GM10266 (cell line): ENCODE measurements around the gene ETV6.

Experiments
- DNase-seq: peaks from one replicate; pipeline ENCODE4 v3.0.0; 2012; ENCODE audit errors: extremely low spot score
- CTCF ChIP-seq: IDR thresholded peaks from 2 replicates; pipeline ENCODE4 v1.5.1; 2012; ENCODE audit warnings: mild to moderate bottlenecking, low read depth; ENCODE audit not compliant: control insufficient read depth, insufficient read depth; ENCODE audit errors: missing control alignments

Gene ETV6

GRCh38 chr12:11782914-11783420 lies 133.5 kb downstream of the ETV6 start:
- no peak for TF ChIP-seq CTCF
- DNase-seq, result no peak

- no peak for DNase-seq
- TF ChIP-seq CTCF, result no peak
Measured at GRCh38 chr12:11785712-11786111, 136.2 kb downstream of the ETV6 start.

GRCh38 chr12:11786638-11787365 lies 137.3 kb downstream of the ETV6 start:
- DNase-seq, result no peak
- TF ChIP-seq CTCF, result no peak

GRCh38 chr12:11787437-11787836 lies 138.0 kb downstream of the ETV6 start:
- TF ChIP-seq CTCF, result no peak
- DNase-seq, result no peak

GRCh38 chr12:11787933-11788849 lies 138.7 kb downstream of the ETV6 start:
- TF ChIP-seq CTCF, result no peak
- no peak for DNase-seq

GRCh38 chr12:11793921-11794710 lies 144.6 kb downstream of the ETV6 start:
- no peak for DNase-seq
- TF ChIP-seq CTCF, result no peak
